Mesenteric fat pad (tissue), 1 donor: ENCODE results near the gene NDUFV3. TPM values are rescaled to one million over a fixed set of nuclear protein-coding genes. Genes with fewer than 3 reads are reported as not detected.

ENCODE experiments used
- microRNA-seq: library from miRNA; unstranded; fragments of <30 nt; microRNA quantifications from one replicate; pipeline ENCODE4 v1.2.0, GENCODE V29; 2020; ENCODE audit warnings: borderline number of aligned reads
- total RNA-seq: library from RNA; stranded (reverse); fragmentation: NEBNext Ultra II Directional; extraction: Animal tissue kit (Norgen Biotek cat#: 25700); gene quantifications from one replicate; pipeline ENCODE4 v1.2.1, GENCODE V29; 2021
- donor health status: DM: yes; HTN: yes; CAD: no.

NDUFV3 gene
- total RNA-seq, 1 donor from 2014 or later: 40.8 TPM

Small RNAs within 50 kb of the gene (microRNA-seq; reads per million reads assigned to microRNA genes)
- gene MIR5692B: not detected

Other genes with a start within 250 kb of the NDUFV3 start
- gene PDE9A, start 239.7 kb upstream of the NDUFV3 start, total RNA-seq: 7.9 TPM
- 18.6 TPM for gene WDR4, start 13.8 kb upstream of the NDUFV3 start, total RNA-seq
- gene ERVH48-1, start 32.3 kb downstream of the NDUFV3 start, total RNA-seq: not detected
- 18.1 TPM for gene PKNOX1, start 81.3 kb downstream of the NDUFV3 start, total RNA-seq
- gene CBS, start 182.5 kb downstream of the NDUFV3 start, total RNA-seq: 12.2 TPM
- gene U2AF1, start 214.3 kb downstream of the NDUFV3 start, total RNA-seq: 24.1 TPM